C4-2B (cell line): ENCODE measurements around the gene UXT.

Experiments
- CTCF ChIP-seq: fragments of 450-650 bp; conservative IDR thresholded peaks from 2 replicates; pipeline ENCODE4 v1.5.1; 2017; ENCODE audit warnings: mild to moderate bottlenecking
- ZFX ChIP-seq: fragments of 450-650 bp; IDR thresholded peaks from 2 replicates; pipeline ENCODE4 v1.6.1; 2017

GRCh38 chrX:47658301-47658683 is 688 bp downstream of the UXT start:
- TF ChIP-seq CTCF: no peak
- no peak for TF ChIP-seq ZFX
